ENCODE measurements around the gene CATSPERE. TPM values are rescaled to one million over a fixed set of nuclear protein-coding genes. Genes with fewer than 3 reads are reported as not detected.
"Not testable (repeated sequence)": the region's sequence is repeated elsewhere in the genome, so short reads cannot be mapped to it uniquely, and the experiment has no call there.

The CATSPERE gene
- total RNA-seq, 1 donor from 2014 or later, result 0.25 TPM

DNA sequence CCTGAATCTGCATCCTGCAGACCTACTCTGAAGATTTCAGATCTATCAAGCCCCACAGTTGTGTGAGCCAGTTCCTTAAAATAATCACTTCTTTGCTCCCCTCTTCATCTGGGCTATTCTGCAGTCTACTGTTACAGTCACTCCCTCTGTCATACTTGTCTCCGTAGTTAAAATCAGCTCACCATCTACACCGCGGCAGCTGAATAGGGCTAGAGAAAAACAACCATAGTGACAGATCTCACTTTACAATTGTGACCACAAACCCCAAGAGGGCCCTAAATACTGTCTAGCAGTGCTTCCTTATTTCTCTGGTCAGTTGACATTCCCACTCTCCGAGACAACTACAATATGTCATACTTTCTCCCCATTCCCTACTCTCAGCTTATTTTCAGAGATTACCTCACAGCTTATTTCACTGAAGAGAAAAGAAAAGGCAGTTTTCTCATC is 204.7 kb downstream of the CATSPERE start:
- no peak overlapping the region for H3K4me3 Mint-ChIP-seq (ENCODE audit: low read depth)
- DNase-seq (ENCODE audit: low spot score), result no peak
- peaks cover 3% of the 10 kb centered on the region for H3K4me1 Mint-ChIP-seq (ENCODE audit: low read depth)
- H3K36me3 Mint-ChIP-seq (ENCODE audit: low read depth), result peaks cover 20% of the 10 kb centered on the region
- intact Hi-C loops (cut with micrococcal nuclease), result no loop called here
- H3K27ac Mint-ChIP-seq, result no peak overlapping the region
- peaks cover 4% of the 10 kb centered on the region for H3K9me3 Mint-ChIP-seq
- H3K27me3 Mint-ChIP-seq (ENCODE audit: low read depth), result no peaks in the 10 kb centered on the region

DNA sequence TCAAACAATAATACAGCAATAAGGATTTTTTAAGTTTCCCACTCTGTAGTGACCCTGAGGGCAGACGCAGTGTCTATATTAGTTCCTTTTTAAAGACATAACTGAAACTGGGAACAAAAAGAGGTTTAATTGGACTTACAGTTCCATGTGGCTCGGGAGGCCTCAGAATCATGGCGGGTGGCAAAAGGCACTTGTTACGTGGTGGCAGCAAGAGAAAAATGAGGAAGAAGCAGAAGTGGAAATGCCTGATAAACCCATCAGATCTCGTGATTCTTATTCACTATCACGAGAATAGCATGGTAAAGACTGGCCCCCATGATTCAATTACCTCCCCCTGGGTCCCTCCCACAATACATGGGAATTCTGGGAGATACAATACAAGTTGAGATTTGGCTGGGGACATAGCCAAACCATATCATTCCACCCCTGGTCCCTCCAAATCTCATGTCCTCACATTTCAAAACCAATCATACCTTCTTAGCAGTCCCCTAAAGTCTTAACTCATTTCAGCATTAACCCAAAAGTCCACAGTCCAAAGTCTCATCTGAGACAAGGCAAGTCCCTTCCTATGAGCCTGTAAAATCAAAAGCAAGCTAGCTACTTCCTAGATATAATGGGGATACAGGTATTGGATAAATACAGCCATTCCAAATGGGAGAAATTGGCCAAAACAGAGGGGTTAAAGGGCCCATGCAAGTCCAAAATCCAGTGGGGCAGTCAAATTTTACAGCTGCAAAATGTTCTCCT is 205.8 kb downstream of the CATSPERE start:
- H3K4me3 Mint-ChIP-seq (ENCODE audit: low read depth); DNase-seq (ENCODE audit: low spot score); intact Hi-C loops (cut with micrococcal nuclease); H3K4me1 Mint-ChIP-seq (ENCODE audit: low read depth); H3K27me3 Mint-ChIP-seq (ENCODE audit: low read depth); H3K27ac Mint-ChIP-seq; H3K9me3 Mint-ChIP-seq: not testable (repeated sequence)
- H3K36me3 Mint-ChIP-seq (ENCODE audit: low read depth), result peaks cover 27% of the 10 kb centered on the region

DNA sequence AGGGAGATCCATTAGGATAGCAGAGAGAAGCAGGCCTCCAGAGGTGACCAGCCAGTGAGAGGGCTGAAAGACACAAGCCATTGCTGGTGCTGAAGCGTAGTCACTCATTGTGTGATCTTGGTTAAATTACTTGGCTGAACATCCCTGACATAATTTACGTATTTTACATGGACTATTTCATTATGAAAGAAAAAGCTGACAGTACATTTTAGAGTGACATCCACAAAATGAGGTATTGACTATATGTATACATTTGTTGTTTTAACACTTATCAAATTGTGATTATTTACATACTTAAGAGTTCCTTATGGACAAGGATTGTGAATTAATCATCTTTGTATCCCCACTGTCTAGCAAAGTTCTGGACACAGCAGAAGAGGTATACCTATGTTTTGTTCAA is 206.7 kb downstream of the CATSPERE start:
- H3K4me3 Mint-ChIP-seq (ENCODE audit: low read depth), result no peak overlapping the region
- no peak for DNase-seq (ENCODE audit: low spot score)
- H3K36me3 Mint-ChIP-seq (ENCODE audit: low read depth), result peaks cover 29% of the 10 kb centered on the region
- no peaks in the 10 kb centered on the region for H3K27me3 Mint-ChIP-seq (ENCODE audit: low read depth)
- peaks cover 3% of the 10 kb centered on the region for H3K4me1 Mint-ChIP-seq (ENCODE audit: low read depth)
- H3K27ac Mint-ChIP-seq, result no peak overlapping the region
- no peaks in the 10 kb centered on the region for H3K9me3 Mint-ChIP-seq
- intact Hi-C loops (cut with micrococcal nuclease), result no loop called here

DNA sequence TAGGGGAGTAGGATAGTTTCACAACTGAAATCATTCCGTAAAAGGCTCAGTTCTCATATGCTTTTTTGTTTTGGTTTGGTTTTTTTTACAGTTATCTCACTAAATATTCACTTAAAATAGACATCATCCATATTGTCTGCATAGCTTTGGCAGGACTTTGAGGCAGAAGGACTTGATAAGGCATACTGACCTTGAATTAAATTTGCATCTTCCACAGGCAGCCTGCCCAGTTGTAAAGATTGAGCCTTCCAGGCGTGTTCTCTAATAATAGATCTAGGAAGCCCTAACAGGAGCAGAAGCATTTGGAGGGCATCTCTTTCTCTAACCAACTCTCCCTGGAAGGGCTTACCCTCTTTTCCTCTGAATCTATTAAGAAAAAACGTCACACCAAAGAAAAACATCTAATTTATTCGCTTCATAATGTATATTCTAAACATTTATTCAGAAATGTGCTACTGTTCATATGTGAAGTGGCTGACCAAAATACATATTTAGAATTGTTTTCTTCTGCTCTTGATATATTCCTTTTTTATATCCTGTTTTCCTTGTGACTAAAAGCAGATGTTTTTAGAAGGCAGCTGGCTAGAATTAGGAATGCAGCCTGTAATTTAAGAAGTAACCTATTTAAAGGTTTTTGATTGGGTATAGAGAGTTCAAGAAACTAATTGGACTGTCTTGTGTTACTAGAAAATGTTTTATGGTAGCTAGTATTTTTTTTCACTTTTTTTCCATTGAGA is 212.0 kb downstream of the CATSPERE start:
- no peak overlapping the region for H3K4me3 Mint-ChIP-seq (ENCODE audit: low read depth)
- H3K27ac Mint-ChIP-seq, result no peak overlapping the region
- H3K9me3 Mint-ChIP-seq, result no peaks in the 10 kb centered on the region
- no peaks in the 10 kb centered on the region for H3K27me3 Mint-ChIP-seq (ENCODE audit: low read depth)
- intact Hi-C loops (cut with micrococcal nuclease), result no loop called here
- peaks cover 46% of the 10 kb centered on the region for H3K36me3 Mint-ChIP-seq (ENCODE audit: low read depth)
- no peak for DNase-seq (ENCODE audit: low spot score)
- H3K4me1 Mint-ChIP-seq (ENCODE audit: low read depth), result peaks cover 4% of the 10 kb centered on the region

DNA sequence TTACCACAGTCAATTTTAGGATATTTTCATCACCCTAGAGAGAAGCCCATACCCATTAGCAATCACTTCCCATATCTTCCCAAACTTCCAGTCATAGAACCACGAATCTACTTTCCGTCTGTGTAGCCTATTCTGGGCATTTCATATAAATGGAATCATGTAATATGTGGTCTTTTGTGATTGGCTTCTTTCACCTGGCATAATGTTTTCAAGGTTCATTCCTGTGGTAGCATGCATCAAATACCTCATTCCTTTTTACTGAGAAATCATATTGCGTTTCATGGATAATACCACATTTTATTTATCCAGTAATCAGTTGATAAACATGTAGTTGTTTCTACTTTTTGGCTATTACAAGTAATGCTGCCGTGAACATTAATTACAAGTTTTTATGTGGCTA is 213.4 kb downstream of the CATSPERE start:
- no peak overlapping the region for H3K27ac Mint-ChIP-seq
- no peaks in the 10 kb centered on the region for H3K27me3 Mint-ChIP-seq (ENCODE audit: low read depth)
- peaks cover 51% of the 10 kb centered on the region for H3K36me3 Mint-ChIP-seq (ENCODE audit: low read depth)
- H3K9me3 Mint-ChIP-seq, result no peaks in the 10 kb centered on the region
- H3K4me3 Mint-ChIP-seq (ENCODE audit: low read depth), result no peak overlapping the region
- H3K4me1 Mint-ChIP-seq (ENCODE audit: low read depth), result peaks cover 4% of the 10 kb centered on the region
- intact Hi-C loops (cut with micrococcal nuclease), result no loop called here
- DNase-seq (ENCODE audit: low spot score), result no peak

DNA sequence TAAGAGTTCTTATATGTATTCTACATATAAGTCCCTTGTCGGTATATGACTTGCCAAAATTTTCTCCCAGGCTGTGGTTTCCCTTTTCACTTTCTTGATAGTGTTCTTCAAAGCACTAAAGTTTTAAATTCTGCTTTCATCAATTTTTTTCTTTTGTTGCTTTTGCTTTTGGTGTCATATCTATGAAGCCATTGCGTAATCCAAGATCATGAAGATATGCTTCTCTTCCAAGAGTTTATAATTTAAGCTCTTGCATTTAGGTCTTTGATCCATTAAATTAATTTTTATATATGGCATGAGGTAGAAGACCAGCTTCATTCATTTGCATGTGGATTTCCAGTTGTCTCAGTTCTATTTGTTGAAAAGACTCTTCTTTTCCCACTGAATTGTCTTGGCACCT is 214.1 kb downstream of the CATSPERE start:
- Mint-ChIP-seq H3K4me3 (ENCODE audit: low read depth) (no peak overlapping the region), H3K36me3 (ENCODE audit: low read depth) (peaks cover 44% of the 10 kb centered on the region), H3K4me1 (ENCODE audit: low read depth) (peaks cover 4% of the 10 kb centered on the region), H3K27ac (no peak overlapping the region), H3K9me3 (no peaks in the 10 kb centered on the region), H3K27me3 (ENCODE audit: low read depth) (no peaks in the 10 kb centered on the region)
- intact Hi-C loops (cut with micrococcal nuclease), result no loop called here
- no peak for DNase-seq (ENCODE audit: low spot score)

DNA sequence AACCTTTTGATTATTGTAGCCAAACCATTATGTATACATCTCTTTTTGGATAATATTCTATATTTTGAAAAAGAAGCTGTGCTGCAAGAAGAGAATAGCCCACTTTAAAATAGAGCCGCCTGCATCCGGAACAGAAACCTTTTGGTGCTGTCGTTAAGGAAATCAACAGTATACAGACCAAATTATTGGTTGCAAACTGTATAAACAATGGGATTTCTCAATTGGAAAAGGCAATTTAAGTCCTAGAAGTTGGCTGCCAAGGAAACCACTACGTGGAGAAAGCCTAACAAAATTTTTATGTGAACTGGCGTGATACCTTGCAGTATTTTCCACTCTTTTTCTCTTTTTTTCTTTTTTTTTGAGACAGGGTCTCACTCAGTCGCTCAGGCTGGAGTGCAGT is 217.6 kb downstream of the CATSPERE start:
- Mint-ChIP-seq H3K4me1 (ENCODE audit: low read depth) (peaks cover 12% of the 10 kb centered on the region), H3K4me3 (ENCODE audit: low read depth) (no peak overlapping the region), H3K27me3 (ENCODE audit: low read depth) (no peaks in the 10 kb centered on the region), H3K36me3 (ENCODE audit: low read depth) (peaks cover 38% of the 10 kb centered on the region), H3K27ac (no peak overlapping the region), H3K9me3 (no peaks in the 10 kb centered on the region)
- intact Hi-C loops (cut with micrococcal nuclease), result no loop called here
- DNase-seq (ENCODE audit: low spot score), result no peak

DNA sequence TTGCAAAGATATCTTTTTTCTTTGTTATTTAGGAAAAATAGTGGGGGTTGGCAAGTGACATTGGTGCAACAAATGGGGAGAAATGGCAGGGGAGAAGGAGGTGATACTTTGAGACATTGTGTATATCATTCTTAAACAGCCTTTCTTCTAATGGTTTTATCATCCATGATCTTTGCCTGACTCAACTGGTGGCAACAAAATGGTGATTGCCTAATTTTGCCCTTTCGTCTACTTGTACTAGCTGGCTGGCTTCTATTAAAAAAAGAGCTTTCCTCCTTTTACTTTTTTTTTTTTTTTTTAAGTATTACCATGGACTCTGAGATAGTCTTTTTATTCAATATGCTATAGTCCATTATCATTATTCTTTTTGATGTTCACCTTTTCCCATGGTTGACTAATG is 219.6 kb downstream of the CATSPERE start:
- peaks cover 9% of the 10 kb centered on the region for H3K4me1 Mint-ChIP-seq (ENCODE audit: low read depth)
- no peak overlapping the region for H3K27ac Mint-ChIP-seq
- no peak overlapping the region for H3K4me3 Mint-ChIP-seq (ENCODE audit: low read depth)
- H3K27me3 Mint-ChIP-seq (ENCODE audit: low read depth), result no peaks in the 10 kb centered on the region
- H3K9me3 Mint-ChIP-seq, result no peaks in the 10 kb centered on the region
- DNase-seq (ENCODE audit: low spot score), result no peak
- intact Hi-C loops (cut with micrococcal nuclease), result no loop called here
- peaks cover 27% of the 10 kb centered on the region for H3K36me3 Mint-ChIP-seq (ENCODE audit: low read depth)

DNA sequence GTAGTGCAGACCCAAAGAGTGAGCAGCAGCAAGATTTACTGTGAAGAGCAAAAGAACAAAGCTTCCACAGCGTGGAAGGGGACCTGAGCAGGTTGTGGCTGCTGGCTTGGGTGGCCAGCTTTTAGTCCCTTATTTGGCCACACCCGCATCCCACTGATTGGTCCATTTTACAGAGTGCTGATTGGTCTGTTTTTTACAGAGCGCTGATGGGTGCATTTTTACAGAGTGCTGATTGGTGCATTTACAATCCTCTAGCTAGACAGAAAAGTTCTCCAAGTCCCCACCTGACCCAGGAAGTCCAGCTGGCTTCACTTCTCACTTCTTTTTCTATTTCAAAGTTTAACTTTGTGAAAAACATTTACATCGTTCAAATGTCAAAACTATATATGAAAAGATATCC is 221.0 kb downstream of the CATSPERE start:
- intact Hi-C loops (cut with micrococcal nuclease); H3K4me3 Mint-ChIP-seq (ENCODE audit: low read depth); H3K27ac Mint-ChIP-seq; DNase-seq (ENCODE audit: low spot score); H3K27me3 Mint-ChIP-seq (ENCODE audit: low read depth); H3K9me3 Mint-ChIP-seq: not testable (repeated sequence)
- peaks cover 11% of the 10 kb centered on the region for H3K4me1 Mint-ChIP-seq (ENCODE audit: low read depth)
- peaks cover 33% of the 10 kb centered on the region for H3K36me3 Mint-ChIP-seq (ENCODE audit: low read depth)

Other genes starting within 250 kb of the CATSPERE start
- 66.1 and 66.3 TPM in 2 replicates for gene ADSS2, start 9.4 kb upstream of the CATSPERE start, total RNA-seq
- 27.4 TPM in 2 replicates for gene DESI2, start 191.9 kb downstream of the CATSPERE start, total RNA-seq